Measurements from ENCODE around the gene MRPL24.

DNA sequence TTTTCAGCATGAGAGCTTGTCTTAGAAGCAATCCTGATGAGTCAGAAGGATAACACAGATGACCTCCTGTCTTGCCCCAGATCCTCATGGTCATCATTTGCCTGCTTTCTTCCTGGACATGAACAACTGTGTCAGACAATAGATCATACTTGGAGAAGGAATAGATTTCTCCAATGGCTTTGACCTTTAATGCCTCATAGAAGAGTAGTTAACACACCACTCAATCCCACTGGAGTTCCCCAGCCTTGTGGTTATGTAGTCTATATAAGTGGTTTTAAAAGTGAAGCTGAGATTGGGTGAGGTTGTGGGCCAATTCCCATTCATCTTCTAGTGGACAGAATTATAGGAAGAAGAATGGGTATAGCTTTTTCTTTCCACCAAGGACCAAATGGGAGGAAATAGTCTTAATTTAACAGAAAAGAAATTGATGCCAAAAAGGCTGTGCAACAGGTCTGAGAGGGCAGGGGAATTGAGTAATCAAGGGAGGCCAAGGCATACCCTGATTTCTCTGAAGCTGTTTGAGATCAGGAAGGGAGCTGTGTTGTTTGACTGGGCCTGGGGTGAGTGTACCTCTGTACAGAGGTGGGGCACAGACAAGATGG lies 40.8 kb upstream of the MRPL24 start:
- TF ChIP-seq POLR2AphosphoS5 (IDR thresholded peaks at IDR 0.05; ENCODE audit: low read depth, low read length) (no peak), POLR2A (IDR thresholded peaks at IDR 0.05; ENCODE audit: low read depth, low read length) (no peak), SPI1 (IDR thresholded peaks at IDR 0.05; ENCODE audit: low read depth, low read length) (no peak), POU2F2 (IDR thresholded peaks at IDR 0.05; ENCODE audit: low read depth, low read length) (no peak), TAF1 (IDR thresholded peaks at IDR 0.05; ENCODE audit: low read depth, low read length) (no peak), PAX5 (IDR thresholded peaks at IDR 0.05; ENCODE audit: insufficient read depth, low read length, severe bottlenecking) (no peak)
